Adrenal gland (tissue), 5 donors: ENCODE measurements around the gene KRTAP1-1.

Experiments used
- CTCF ChIP-seq, 6 experiments: fragments of 450-650 bp in 4 of 6; fragments of 200-600 bp in 2 of 6; sonication (generic) in 1 of 6; IDR thresholded peaks; 1 replicate in 5 of 6; 2 replicates in 1 of 6; pipeline versions ENCODE4 v1.5.1 to v1.8.0; 2016 to 2021; ENCODE audit warnings: antibody characterized with exemption in 6 of 6, mild to moderate bottlenecking in 2 of 6, moderate library complexity in 1 of 6
- POLR2A ChIP-seq, 2 donors: fragments of 450-650 bp; IDR thresholded peaks; one replicate each; pipeline ENCODE4 v1.6.1; 2017; ENCODE audit warnings: antibody characterized with exemption in 2 of 2, mild to moderate bottlenecking in 2 of 2, moderate library complexity in 1 of 2
- donor health status: DM: no; HTN: no; CAD: no.

- TF ChIP-seq CTCF (IDR thresholded peaks at IDR 0.05) (no peak), POLR2A (IDR thresholded peaks at IDR 0.05) (no peak)
Observed at GRCh38 chr17:41015454-41015853, 25.8 kb downstream of the KRTAP1-1 start.
